Muscle of back (tissue), 13 donors: ENCODE measurements around the gene GFRA4. TPM values are rescaled to one million over a fixed set of nuclear protein-coding genes. Genes with fewer than 3 reads are reported as not detected.
A peak's percentile ranks its signal among the peaks of the same experiment; 100 is the strongest.

Source experiments
- DNase-seq, 3 donors: peaks; one replicate each; pipeline versions ENCODE4 v3.0.0 to v3.0.0-alpha.2; 2013
- long read RNA-seq, 9 donors: transcript quantifications; one replicate each; lab custom pipeline, GENCODE V29; 2026
- polyA plus RNA-seq, 10 donors: library from polyadenylated mRNA; unstranded; fragments of 120-200 nt; gene quantifications; one replicate each; pipeline ENCODE4 v1.2.1, GENCODE V29; 2013; ENCODE audit not compliant: insufficient read length in 10 of 10

Gene GFRA4, protein sequence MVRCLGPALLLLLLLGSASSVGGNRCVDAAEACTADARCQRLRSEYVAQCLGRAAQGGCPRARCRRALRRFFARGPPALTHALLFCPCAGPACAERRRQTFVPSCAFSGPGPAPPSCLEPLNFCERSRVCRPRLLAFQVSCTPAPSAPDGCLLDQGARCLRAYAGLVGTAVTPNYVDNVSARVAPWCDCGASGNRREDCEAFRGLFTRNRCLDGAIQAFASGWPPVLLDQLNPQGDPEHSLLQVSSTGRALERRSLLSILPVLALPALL
- not detected for polyA plus RNA-seq
- long read RNA-seq, donor 1: 0 reads
- long read RNA-seq, donor 2: 0 reads
- long read RNA-seq, donor 3: 0 reads
- long read RNA-seq, donor 4: 0 reads
- long read RNA-seq, donor 5: 0 reads
- long read RNA-seq, donor 6: 0 reads
- long read RNA-seq, donor 7: 0 reads
- long read RNA-seq, donor 8: 0 reads
- long read RNA-seq, donor 9: 0 reads

GRCh38 chr20:3663031-3663701, at the start of gene GFRA4:
Gene GFRA4 (minus strand): TSS chr20:3663399. CDS start chr20:3663399, 0 bp downstream.
- no peak for DNase-seq

GRCh38 chr20:3712279-3712873, 49.2 kb upstream of the GFRA4 start, which contains the start of gene SIGLEC1:
Gene SIGLEC1 (minus strand): TSS chr20:3712600. CDS start chr20:3707128, 5,472 bp downstream.
- DNase-seq: peak in 2 of 3 donors; percentile 38 to 68

- DNase-seq: peak in 2 of 3 donors; percentile 27 to 61
Measured at GRCh38 chr20:3711484-3711941, 48.3 kb upstream of the GFRA4 start.

DNA sequence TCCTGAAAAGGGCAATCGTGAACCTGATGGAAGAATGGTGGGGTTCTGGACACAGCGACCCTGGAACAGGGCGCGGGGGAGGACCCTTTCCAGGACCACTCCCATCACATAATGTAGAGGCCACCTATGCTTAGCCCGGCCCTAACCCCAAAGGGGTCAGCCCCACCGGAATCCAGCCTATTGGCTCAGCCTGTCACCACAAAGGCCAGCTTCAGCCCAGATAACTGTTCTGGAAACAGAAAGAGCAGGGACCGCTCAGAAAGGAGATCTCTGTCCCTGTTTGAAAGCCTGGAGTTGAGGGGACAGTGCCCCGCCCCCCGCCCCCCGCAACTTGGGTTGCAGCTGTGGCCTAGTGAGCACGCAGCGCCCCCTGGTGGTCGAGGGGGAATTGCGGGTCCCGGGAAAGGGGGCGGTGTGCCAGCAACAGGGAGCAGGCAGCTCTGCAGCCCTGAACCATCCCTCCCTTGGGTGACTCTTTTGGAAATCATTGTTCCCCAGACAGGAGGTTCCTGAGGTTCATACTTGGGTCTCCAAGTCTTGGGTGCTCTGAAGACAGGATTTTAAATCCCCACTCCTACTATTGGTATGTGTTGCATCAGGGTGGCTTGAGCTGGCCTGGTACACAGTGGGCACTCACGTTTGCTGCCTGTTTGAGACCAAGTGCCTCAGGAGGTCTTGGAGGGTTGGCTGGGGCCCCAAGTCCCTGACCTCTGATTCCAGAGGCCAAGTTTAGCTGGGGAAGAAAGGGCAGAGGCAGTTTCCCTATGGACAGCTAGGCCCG, 47.7 kb upstream of the GFRA4 start:
- peak; percentile 60 to 88 (median 81) for DNase-seq

GRCh38 chr20:3710011-3710466, 46.8 kb upstream of the GFRA4 start:
- no peak for DNase-seq

- DNase-seq: no peak
Measured at GRCh38 chr20:3707508-3707899, 44.3 kb upstream of the GFRA4 start.

- DNase-seq: peak in 1 of 3 donors; percentile 34
Measured at GRCh38 chr20:3706774-3707507, 43.7 kb upstream of the GFRA4 start.

DNA sequence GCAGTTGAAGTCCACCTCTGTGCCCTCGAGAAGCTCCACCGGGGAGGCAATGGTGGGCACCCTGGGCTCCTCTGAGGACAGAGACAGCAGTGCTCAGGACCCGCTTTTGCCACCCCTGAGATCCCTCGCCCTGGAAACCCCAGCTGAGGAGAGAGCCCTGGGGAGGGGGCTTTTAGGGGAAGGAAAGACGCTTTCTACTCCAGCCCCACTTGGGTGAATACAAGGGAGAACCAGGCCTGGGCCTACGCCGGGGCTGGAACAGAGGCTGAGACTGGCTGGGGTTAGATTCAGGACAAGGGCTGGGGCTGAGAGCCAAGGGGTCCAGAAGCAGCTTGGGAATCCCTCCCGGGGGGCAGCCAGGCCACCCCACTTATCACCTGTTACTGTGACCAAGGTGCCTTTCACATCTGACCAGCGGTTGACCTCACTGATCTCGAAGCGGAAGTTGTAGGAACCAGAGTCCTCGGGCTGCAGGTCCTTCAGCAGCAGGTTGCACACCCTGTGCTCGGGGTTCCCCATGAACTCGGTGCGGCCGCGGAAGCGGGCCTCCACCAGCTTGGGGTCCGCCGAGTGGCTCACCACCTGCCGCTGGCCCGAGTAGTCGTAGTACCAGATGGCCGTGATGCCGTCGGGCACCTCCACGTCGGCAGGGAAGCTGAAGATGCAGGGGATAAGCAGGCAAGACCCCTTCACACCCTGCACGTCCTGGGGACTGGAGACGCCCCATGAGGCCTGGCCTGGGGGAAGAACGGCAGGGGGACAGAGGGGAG, 43.0 kb upstream of the GFRA4 start:
- no peak for DNase-seq

- no peak for DNase-seq
Measured at GRCh38 chr20:3705491-3705969, 42.3 kb upstream of the GFRA4 start.

- peak; percentile 59 to 73 (median 68) for DNase-seq
Measured at GRCh38 chr20:3704087-3704486, 40.9 kb upstream of the GFRA4 start.

DNA sequence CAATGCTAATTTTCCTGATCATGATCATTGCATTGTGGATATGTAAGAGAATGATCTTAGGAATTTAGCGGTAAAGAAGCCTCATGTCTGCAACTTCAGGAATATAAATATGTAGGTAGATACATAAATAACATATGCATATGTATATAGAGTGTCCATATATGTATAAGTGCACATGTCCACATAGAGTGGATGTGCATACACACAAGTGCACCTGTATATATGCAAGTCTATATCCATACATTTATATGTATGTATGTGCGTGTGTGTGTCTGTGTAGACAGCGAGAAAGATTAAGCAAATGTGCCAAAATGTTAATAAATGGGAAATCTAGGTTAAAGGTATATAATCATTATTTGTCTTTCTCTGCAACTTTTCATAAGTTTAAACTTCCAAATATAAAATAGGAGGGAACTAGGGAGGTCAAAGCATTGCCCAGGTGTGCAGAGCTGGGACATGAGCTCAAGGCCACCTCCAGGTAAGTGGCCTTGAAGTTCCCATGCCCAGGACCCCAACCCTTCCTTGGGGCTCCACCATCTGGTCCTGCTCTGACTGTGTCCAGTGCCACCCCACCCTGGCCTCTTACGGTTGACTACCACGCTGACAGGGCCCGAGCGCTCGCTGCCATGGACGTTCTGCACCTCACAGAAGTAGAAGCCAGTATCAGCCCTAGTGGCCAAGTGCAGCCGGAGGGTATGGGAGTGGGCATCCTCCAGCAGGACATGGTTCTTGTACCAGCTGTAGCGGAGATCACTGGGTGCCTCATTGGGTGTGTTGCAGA, 39.6 kb upstream of the GFRA4 start:
- DNase-seq: no peak

DNA sequence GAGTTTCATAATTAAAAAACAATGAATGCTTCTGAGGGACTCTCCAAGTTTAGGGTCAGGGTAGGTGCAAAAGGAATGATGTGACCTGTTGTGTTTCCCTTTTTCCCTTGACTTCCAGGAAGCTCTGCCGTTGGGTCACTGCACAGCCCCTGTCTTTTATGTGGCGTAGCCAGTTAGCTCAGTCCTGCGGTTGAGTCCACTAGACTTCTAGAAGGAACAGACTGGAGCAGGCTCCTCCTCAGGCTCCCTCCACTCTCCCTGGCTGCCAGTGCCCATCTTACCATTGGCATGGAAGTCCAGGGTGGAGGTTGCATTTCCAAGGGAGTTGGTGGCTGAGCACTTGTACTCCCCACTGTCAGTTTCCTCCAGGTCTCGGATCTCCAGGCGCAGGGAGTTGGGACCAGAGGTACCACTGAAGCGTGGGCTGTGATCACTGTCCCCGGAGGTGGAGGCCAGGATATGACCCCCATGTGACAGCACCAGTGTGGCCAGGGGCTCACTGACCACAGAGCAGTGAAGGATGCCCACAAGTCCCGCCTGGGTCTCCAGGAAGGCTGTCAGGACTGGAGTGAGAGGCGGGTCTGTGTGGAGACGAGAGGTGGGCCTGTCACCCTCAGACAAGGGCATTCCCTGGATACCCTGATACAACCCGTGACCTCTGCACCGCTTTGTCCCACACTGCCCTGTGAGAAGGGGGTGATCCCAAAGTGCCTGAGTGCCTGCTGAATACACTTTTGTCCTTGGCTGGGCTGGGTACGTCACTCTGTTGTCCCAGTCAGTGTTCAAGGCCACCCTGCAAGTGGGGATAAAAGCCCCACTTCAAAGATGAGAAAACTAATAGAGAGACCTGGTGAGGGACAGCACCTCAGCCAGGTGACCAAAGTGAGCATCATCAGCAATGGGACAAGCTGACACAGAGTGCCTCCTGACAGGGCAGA, 38.1 kb upstream of the GFRA4 start:
- no peak for DNase-seq

DNA sequence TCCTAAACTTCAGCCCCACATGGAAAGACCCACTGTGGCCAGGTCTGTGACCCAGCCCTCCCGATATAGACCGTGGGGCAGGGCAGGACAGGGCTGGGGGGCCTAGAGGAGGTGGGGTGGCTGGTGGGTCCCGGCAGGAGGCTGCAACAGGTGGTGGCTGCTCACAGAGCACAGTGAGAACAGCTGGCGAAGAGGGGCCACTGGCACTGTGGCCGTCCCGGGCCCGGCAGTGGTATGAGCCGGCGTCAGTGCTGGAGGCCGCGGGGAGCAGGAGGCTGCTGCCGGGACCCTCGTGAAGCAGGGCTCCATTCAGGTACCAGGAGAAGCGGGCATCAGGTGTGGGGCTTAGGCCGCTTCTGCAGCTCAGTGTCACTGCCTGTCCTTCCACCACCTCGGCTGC, 35.8 kb upstream of the GFRA4 start:
- peak in 1 of 3 donors; percentile 51 for DNase-seq

DNA sequence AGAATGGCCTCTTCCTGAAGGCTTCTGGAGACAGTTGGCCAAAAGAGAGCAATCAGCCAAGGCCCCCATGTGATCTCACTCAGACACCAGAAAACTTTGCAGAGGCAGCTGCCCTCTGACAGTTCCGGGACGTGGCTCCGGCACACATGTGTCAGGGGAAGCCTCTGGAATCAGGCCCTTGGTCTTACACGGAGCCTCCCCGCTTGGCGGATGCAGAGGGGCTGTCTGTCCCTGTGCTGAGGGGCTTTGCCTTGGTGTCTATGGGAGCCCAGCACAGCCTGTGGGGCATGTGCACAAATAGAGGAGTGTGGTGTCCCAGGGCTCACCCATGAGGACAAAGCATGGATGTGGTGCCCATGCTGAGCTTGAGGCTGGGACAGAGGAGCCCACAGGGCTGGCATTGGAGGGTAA, 35.4 kb upstream of the GFRA4 start:
- DNase-seq: peak in 2 of 3 donors; percentile 52 to 75

- peak in 1 of 3 donors; percentile 54 for DNase-seq
Measured at GRCh38 chr20:3697588-3698305, 34.5 kb upstream of the GFRA4 start.

- DNase-seq: no peak
Measured at GRCh38 chr20:3696745-3697587, 33.8 kb upstream of the GFRA4 start.
